ENCODE measurements around the gene DDX18.

Gene DDX18

GRCh38 chr2:117854610-117855009, 40.1 kb downstream of the DDX18 start:
- Histone ChIP-seq H3K9ac (ENCODE audit: low read depth in 1 of 2, low read length in 2 of 2) (no peak overlapping the region), H3K4me3 (ENCODE audit: low read length in 2 of 2) (no peak overlapping the region), H3K36me3 (ENCODE audit: control insufficient read depth in 2 of 2, insufficient read depth in 2 of 2, low read length in 2 of 2) (no peaks in the 10 kb centered on the region), H3K9me3 (ENCODE audit: control insufficient read depth in 2 of 2, low read length in 2 of 2) (no peaks in the 10 kb centered on the region), H3K27ac (ENCODE audit: low read depth in 2 of 2, low read length in 2 of 2) (no peak overlapping the region), H3K4me1 (ENCODE audit: control insufficient read depth in 2 of 2, insufficient read depth in 2 of 2, low read length in 2 of 2) (no peaks in the 10 kb centered on the region), H3K27me3 (ENCODE audit: control insufficient read depth in 2 of 2, insufficient read depth in 2 of 2, low read length in 2 of 2) (peaks cover 7 to 8% of the 10 kb centered on the region in 2 donors)

- Histone ChIP-seq H3K9me3 (ENCODE audit: control insufficient read depth in 2 of 2, low read length in 2 of 2) (no peaks in the 10 kb centered on the region), H3K4me3 (ENCODE audit: low read length in 2 of 2) (no peak overlapping the region), H3K27ac (ENCODE audit: low read depth in 2 of 2, low read length in 2 of 2) (no peak overlapping the region), H3K4me1 (ENCODE audit: control insufficient read depth in 2 of 2, insufficient read depth in 2 of 2, low read length in 2 of 2) (no peaks in the 10 kb centered on the region), H3K9ac (ENCODE audit: low read depth in 1 of 2, low read length in 2 of 2) (no peak overlapping the region), H3K27me3 (ENCODE audit: control insufficient read depth in 2 of 2, insufficient read depth in 2 of 2, low read length in 2 of 2) (peaks cover 3 to 4% of the 10 kb centered on the region in 2 donors), H3K36me3 (ENCODE audit: control insufficient read depth in 2 of 2, insufficient read depth in 2 of 2, low read length in 2 of 2) (no peaks in the 10 kb centered on the region)
These were observed 41.4 kb downstream of the DDX18 start for GRCh38 chr2:117855886-117856285.

- no peaks in the 10 kb centered on the region for H3K4me1 ChIP-seq (ENCODE audit: control insufficient read depth in 2 of 2, insufficient read depth in 2 of 2, low read length in 2 of 2)
- peaks cover 0 to 3% of the 10 kb centered on the region in 2 donors for H3K27me3 ChIP-seq (ENCODE audit: control insufficient read depth in 2 of 2, insufficient read depth in 2 of 2, low read length in 2 of 2)
- H3K4me3 ChIP-seq (ENCODE audit: low read length in 2 of 2) = no peak overlapping the region
- no peaks in the 10 kb centered on the region for H3K9me3 ChIP-seq (ENCODE audit: control insufficient read depth in 2 of 2, low read length in 2 of 2)
- no peaks in the 10 kb centered on the region for H3K36me3 ChIP-seq (ENCODE audit: control insufficient read depth in 2 of 2, insufficient read depth in 2 of 2, low read length in 2 of 2)
- H3K27ac ChIP-seq (ENCODE audit: low read depth in 2 of 2, low read length in 2 of 2) = no peak overlapping the region
- no peak overlapping the region for H3K9ac ChIP-seq (ENCODE audit: low read depth in 1 of 2, low read length in 2 of 2)
These were observed 42.1 kb downstream of the DDX18 start for GRCh38 chr2:117856415-117857210.

- Histone ChIP-seq H3K36me3 (ENCODE audit: control insufficient read depth in 2 of 2, insufficient read depth in 2 of 2, low read length in 2 of 2) (no peaks in the 10 kb centered on the region), H3K27me3 (ENCODE audit: control insufficient read depth in 2 of 2, insufficient read depth in 2 of 2, low read length in 2 of 2) (no peaks in the 10 kb centered on the region), H3K9me3 (ENCODE audit: control insufficient read depth in 2 of 2, low read length in 2 of 2) (no peaks in the 10 kb centered on the region)
These were observed 43.8 kb downstream of the DDX18 start for GRCh38 chr2:117858336-117858735.

GRCh38 chr2:117858892-117859531, 44.5 kb downstream of the DDX18 start:
- no peaks in the 10 kb centered on the region for H3K36me3 ChIP-seq (ENCODE audit: control insufficient read depth in 2 of 2, insufficient read depth in 2 of 2, low read length in 2 of 2)
- no peak overlapping the region for H3K4me3 ChIP-seq (ENCODE audit: low read length in 2 of 2)
- H3K9ac ChIP-seq (ENCODE audit: low read depth in 1 of 2, low read length in 2 of 2) = no peak overlapping the region
- H3K27ac ChIP-seq (ENCODE audit: low read depth in 2 of 2, low read length in 2 of 2) = no peak overlapping the region
- H3K4me1 ChIP-seq (ENCODE audit: control insufficient read depth in 2 of 2, insufficient read depth in 2 of 2, low read length in 2 of 2) = no peaks in the 10 kb centered on the region
- no peaks in the 10 kb centered on the region for H3K27me3 ChIP-seq (ENCODE audit: control insufficient read depth in 2 of 2, insufficient read depth in 2 of 2, low read length in 2 of 2)
- no peaks in the 10 kb centered on the region for H3K9me3 ChIP-seq (ENCODE audit: control insufficient read depth in 2 of 2, low read length in 2 of 2)

More at GRCh38 chr2:117858336-117858735, 43.8 kb downstream of the DDX18 start:
- no peak overlapping the region for H3K9ac ChIP-seq (ENCODE audit: low read depth in 1 of 2, low read length in 2 of 2)
- H3K4me3 ChIP-seq (ENCODE audit: low read length in 2 of 2) = no peak overlapping the region
- no peak overlapping the region for H3K27ac ChIP-seq (ENCODE audit: low read depth in 2 of 2, low read length in 2 of 2)
- no peaks in the 10 kb centered on the region for H3K4me1 ChIP-seq (ENCODE audit: control insufficient read depth in 2 of 2, insufficient read depth in 2 of 2, low read length in 2 of 2)

- H3K27ac ChIP-seq (ENCODE audit: low read depth in 2 of 2, low read length in 2 of 2) = no peak overlapping the region
- H3K4me1 ChIP-seq (ENCODE audit: control insufficient read depth in 2 of 2, insufficient read depth in 2 of 2, low read length in 2 of 2) = no peaks in the 10 kb centered on the region
- H3K4me3 ChIP-seq (ENCODE audit: low read length in 2 of 2) = no peak overlapping the region
- H3K9ac ChIP-seq (ENCODE audit: low read depth in 1 of 2, low read length in 2 of 2) = no peak overlapping the region
- no peaks in the 10 kb centered on the region for H3K9me3 ChIP-seq (ENCODE audit: control insufficient read depth in 2 of 2, low read length in 2 of 2)
- no peaks in the 10 kb centered on the region for H3K27me3 ChIP-seq (ENCODE audit: control insufficient read depth in 2 of 2, insufficient read depth in 2 of 2, low read length in 2 of 2)
- H3K36me3 ChIP-seq (ENCODE audit: control insufficient read depth in 2 of 2, insufficient read depth in 2 of 2, low read length in 2 of 2) = no peaks in the 10 kb centered on the region
These were observed 45.0 kb downstream of the DDX18 start for GRCh38 chr2:117859532-117859911.

GRCh38 chr2:117859924-117860647, 45.6 kb downstream of the DDX18 start:
- H3K27me3 ChIP-seq (ENCODE audit: control insufficient read depth in 2 of 2, insufficient read depth in 2 of 2, low read length in 2 of 2) = no peaks in the 10 kb centered on the region
- H3K9ac ChIP-seq (ENCODE audit: low read depth in 1 of 2, low read length in 2 of 2) = no peak overlapping the region
- no peaks in the 10 kb centered on the region for H3K9me3 ChIP-seq (ENCODE audit: control insufficient read depth in 2 of 2, low read length in 2 of 2)
- H3K27ac ChIP-seq (ENCODE audit: low read depth in 2 of 2, low read length in 2 of 2) = no peak overlapping the region
- no peaks in the 10 kb centered on the region for H3K36me3 ChIP-seq (ENCODE audit: control insufficient read depth in 2 of 2, insufficient read depth in 2 of 2, low read length in 2 of 2)
- H3K4me1 ChIP-seq (ENCODE audit: control insufficient read depth in 2 of 2, insufficient read depth in 2 of 2, low read length in 2 of 2) = no peaks in the 10 kb centered on the region
- no peak overlapping the region for H3K4me3 ChIP-seq (ENCODE audit: low read length in 2 of 2)

GRCh38 chr2:117862459-117862858, 48.0 kb downstream of the DDX18 start:
- Histone ChIP-seq H3K27me3 (ENCODE audit: control insufficient read depth in 2 of 2, insufficient read depth in 2 of 2, low read length in 2 of 2) (no peaks in the 10 kb centered on the region), H3K9ac (ENCODE audit: low read depth in 1 of 2, low read length in 2 of 2) (no peak overlapping the region), H3K36me3 (ENCODE audit: control insufficient read depth in 2 of 2, insufficient read depth in 2 of 2, low read length in 2 of 2) (no peaks in the 10 kb centered on the region), H3K4me3 (ENCODE audit: low read length in 2 of 2) (no peak overlapping the region), H3K4me1 (ENCODE audit: control insufficient read depth in 2 of 2, insufficient read depth in 2 of 2, low read length in 2 of 2) (no peaks in the 10 kb centered on the region), H3K9me3 (ENCODE audit: control insufficient read depth in 2 of 2, low read length in 2 of 2) (no peaks in the 10 kb centered on the region), H3K27ac (ENCODE audit: low read depth in 2 of 2, low read length in 2 of 2) (no peak overlapping the region)

GRCh38 chr2:117875786-117876185, 61.3 kb downstream of the DDX18 start:
- Histone ChIP-seq H3K9ac (ENCODE audit: low read depth in 1 of 2, low read length in 2 of 2) (no peak overlapping the region), H3K27ac (ENCODE audit: low read depth in 2 of 2, low read length in 2 of 2) (no peak overlapping the region), H3K9me3 (ENCODE audit: control insufficient read depth in 2 of 2, low read length in 2 of 2) (no peaks in the 10 kb centered on the region), H3K27me3 (ENCODE audit: control insufficient read depth in 2 of 2, insufficient read depth in 2 of 2, low read length in 2 of 2) (no peaks in the 10 kb centered on the region), H3K4me3 (ENCODE audit: low read length in 2 of 2) (no peak overlapping the region), H3K4me1 (ENCODE audit: control insufficient read depth in 2 of 2, insufficient read depth in 2 of 2, low read length in 2 of 2) (no peaks in the 10 kb centered on the region), H3K36me3 (ENCODE audit: control insufficient read depth in 2 of 2, insufficient read depth in 2 of 2, low read length in 2 of 2) (no peaks in the 10 kb centered on the region)

- Histone ChIP-seq H3K27me3 (ENCODE audit: control insufficient read depth in 2 of 2, insufficient read depth in 2 of 2, low read length in 2 of 2) (no peaks in the 10 kb centered on the region), H3K9ac (ENCODE audit: low read depth in 1 of 2, low read length in 2 of 2) (no peak overlapping the region), H3K36me3 (ENCODE audit: control insufficient read depth in 2 of 2, insufficient read depth in 2 of 2, low read length in 2 of 2) (no peaks in the 10 kb centered on the region), H3K4me1 (ENCODE audit: control insufficient read depth in 2 of 2, insufficient read depth in 2 of 2, low read length in 2 of 2) (no peaks in the 10 kb centered on the region), H3K27ac (ENCODE audit: low read depth in 2 of 2, low read length in 2 of 2) (no peak overlapping the region), H3K4me3 (ENCODE audit: low read length in 2 of 2) (no peak overlapping the region), H3K9me3 (ENCODE audit: control insufficient read depth in 2 of 2, low read length in 2 of 2) (no peaks in the 10 kb centered on the region)
These were observed 64.5 kb downstream of the DDX18 start for GRCh38 chr2:117879003-117879402.

All from mucosa of rectum (tissue), 2 donors.